NCI-H146 treated with DMSO at 0.1 percent for 48 hours (cell line): Measurements from ENCODE around the gene CAST.

Experiments used
- DNase-seq: peaks from one replicate; lab custom pipeline; 2025; ENCODE audit not compliant: unreplicated experiment; lab: John Stamatoyannopoulos, UW

CAST gene

DNA sequence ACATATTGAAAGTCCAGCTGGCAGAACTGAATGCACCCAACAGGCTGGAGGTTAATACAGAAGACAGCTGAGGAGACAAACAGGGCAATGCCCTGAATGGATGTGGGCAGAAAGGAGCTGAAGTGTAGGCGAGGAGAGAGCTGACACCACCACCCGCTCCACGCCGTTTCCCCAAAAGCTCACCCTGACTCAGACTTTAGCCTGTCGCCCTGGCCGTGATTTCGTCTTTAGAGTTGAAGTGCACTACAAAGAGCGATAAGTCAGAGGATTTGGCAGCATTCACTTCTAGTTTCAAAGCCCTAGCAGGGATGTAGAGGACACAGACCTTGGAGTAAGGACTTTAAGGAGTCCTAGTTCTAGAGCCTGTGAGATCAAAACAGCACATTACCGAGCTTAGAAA, 147.7 kb downstream of the CAST start:
- DNase-seq: no peak

DNA sequence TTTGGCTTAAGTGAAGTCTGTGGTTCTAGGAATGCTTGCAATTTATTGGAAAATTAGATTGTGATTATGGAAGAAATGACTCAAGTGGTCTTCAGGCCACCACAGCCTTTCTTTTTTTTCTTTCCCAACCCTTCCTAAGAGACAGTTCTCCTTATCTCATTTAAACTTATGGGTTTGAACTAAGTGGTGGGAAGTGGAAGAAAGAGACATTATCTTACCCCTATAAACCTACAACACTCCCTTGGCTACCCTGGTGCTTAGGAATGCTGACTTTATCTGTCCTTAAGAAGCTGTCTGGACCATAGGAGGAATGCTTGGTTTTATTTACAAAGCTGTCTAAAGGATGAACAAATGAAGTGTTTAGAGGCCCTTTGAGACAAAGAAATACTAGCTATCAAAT, 150.7 kb downstream of the CAST start:
- DNase-seq: no peak

DNA sequence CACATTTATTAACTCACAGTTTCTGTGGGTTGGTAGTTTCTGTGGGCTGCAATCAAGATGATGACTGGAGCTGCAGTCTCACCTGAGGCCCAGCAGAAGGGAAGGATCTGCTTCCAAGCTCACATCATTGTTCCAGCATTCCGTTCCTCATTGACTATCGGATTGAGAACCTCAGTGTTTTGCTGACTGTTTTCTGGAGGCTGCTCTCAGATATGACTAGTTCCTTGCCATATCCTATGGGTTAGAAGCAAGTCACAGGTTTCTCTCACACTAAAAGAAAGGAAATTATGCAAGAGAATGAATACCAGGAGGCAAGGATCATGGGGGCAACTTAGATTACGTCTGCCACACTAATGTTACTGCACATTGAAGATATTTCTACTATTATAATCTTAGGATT, 151.9 kb downstream of the CAST start:
- no peak for DNase-seq

DNA sequence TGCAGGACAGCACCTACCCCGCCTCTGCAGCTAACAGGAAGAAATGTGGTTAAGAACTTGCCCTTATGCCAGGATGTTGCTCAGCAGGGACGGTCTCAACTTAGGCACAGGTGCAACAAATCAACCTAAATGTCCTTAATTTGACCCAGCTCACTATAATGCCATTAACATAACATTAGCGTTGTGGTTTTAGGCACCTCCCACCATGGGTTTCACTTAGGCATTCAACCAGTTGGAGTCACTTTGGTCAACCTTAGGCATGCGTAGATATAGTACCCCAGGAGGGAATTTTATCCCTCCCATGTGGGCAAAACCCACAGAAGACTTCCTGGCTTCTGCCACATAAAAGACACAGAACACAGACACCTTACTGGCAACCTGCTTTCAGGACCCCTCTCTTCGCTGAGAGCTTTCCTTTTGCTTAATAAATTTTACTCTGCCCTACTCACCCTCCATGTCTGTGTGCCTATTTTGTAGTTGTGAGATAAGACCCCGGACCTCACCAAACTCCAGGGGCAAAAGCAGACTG, 154.3 kb downstream of the CAST start:
- DNase-seq: no peak

DNA sequence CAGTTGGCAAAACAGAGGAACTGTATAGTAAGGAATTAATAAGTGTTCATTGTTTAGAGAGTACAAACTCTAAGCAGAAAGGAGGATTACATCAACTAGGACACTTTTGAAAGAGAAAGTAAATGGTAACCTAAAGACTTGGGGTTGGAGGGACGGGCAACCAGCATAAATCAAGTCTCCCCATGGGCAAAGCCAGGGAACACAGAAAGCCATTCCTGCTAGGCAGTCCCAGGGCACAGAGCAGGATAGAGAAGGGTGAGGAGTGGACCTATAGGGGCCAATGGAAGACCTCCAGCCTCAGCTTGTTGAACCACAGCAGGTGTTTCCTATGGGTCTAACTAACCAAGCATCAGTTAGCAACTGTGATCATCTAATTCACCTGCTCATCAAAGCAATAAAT, 154.8 kb downstream of the CAST start:
- no peak for DNase-seq

DNA sequence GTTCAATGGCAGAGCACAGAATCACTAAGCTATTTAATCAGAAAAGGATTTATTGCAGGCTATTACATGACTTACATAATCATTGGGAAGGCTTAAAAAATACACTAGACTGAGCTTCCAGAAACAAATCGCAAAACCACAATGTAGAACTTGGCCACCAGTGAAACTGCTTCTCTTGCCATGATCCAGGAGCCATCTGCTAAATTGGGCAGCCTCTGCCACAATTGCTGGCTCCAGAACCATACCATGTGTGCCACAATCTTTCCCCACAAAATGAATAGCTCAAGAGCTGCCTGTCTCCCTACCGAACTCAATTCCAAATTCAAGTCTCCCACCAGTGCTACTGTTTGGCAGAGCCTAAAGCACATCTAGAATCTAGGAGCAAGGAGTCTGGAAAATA, 155.3 kb downstream of the CAST start:
- DNase-seq: no peak

DNA sequence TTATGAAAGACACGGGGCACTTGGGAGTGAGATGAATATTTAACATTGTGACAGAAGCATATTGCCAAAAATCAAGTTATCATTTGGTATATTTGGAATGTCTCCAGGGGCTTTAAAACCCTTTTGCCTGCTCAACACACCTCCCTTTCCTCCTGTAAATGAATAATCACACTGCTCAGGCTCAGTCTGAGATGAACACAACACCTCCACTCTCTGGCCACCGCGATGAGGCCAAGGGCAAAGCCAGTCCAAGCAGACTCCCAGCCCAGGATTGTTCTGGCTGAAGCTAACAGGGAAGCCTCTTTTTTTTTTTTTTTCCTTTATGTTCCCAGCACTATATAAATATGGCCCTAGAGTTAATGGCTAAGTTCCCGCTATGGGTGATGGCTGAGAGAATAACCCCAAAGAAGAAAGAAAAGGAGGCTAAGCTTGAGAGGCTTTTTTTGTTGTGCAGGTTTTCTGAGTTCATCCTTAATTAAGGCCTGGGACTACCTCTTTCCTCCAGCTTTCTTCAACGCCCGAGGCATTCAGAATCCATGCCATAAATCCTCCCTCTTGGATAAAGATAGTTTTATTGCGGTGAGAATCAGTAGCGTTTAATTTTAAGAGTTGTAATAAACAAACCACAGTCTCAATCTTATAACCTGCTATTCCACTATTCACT, 156.1 kb downstream of the CAST start:
- no peak for DNase-seq

DNA sequence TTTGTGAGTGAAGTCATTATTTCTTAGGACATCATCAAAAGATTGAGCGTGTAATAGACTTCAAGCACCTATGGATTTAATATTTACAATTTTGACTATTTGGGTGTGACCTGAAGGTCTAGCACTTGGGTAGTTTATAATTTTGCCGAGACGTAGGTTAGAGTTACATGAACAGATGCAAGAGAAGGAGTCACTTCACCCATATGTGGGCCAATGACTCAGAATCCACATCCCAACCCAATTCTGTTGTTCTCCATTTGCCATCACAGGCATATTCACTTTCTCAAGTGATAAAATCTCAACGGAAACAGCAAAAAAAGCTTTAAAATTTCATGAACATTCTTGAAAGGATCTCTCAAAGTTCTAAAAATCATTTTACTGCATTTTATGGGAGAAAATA, 157.6 kb downstream of the CAST start:
- no peak for DNase-seq

DNA sequence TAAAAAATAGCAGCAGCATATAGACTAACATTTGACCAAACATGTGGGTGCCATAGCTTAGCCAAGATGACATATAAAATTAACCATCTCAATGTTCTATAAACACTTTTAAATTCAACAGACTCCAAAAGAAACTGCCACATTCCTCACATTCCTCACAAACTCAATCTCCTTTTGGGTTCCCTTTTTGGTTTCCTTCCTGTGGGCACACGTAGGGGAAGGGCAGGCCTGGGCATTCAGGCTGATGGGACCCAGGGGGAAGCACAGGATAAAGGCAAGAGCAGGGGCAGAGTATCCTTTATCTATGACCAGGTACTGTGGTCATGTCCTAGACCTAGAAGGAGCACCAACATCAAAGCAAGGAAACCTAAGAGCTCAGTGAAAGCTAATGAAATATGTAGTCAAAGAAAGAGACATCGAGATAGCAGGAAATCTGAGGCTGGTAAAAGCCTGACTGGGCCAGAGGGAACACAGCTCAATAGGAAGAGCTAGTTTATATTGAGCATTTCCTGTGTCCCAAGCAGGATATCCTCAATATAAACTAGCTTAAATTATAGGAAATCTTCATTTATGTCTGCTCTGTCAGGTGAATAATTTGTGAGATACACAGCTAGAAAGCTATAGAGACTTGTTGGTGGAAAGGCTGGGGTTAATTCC, 159.2 kb downstream of the CAST start:
- DNase-seq: no peak

DNA sequence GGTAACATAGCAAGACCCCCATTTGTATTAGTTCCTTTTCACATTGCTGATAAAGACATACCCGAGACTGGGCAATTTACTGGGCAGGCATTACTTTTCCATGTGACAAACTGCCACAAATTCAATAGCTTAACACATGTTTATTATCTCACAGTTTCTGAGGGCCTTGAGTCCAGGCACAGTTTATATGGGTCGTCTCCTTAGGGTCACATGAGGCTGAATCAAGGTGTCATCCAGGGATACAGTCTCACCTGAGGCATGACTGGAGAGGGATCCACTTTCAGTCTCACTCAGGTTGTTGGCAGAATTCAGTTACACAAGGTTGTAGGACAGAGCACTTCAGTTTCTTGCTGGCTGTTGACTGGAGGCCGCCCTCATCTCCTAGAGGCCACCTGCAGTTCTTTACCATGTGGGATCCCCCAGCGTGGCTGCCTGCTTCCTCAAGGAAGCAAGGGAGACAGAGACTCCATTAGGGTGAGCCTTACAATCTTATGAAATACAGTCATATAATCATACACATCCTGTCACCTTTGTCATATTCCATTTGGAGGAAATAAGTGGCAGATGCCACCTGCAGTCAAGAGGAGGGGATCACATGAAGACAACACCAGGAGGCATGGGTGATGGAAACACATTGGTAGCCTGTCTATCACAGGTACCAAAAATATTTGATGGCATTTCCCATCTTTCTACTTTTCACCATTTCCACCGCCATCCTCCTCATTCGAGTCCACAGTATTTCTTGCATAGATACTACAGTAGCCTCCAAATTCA, 160.7 kb downstream of the CAST start:
- no peak for DNase-seq

DNA sequence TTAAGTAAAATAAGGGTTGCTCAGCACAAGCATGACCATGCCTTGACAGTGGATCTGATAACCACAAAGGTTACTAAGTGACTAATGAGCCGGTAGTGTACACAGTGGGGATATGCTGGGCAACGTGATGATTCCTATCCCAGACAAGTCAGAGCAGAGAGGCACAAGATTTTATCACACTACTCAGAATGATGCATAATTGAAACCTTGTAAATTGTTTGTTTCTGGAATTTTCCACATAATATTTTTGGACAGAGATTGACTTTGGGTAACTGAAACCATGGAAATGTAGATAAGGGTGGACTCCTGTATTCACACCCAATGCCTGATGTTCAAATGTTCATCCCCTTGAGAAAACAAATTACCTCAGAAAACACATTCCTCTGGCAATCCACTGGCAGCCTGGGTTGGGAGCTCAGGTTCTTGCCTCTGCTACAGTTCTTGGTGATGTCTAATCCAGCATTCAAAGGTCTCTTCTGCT, 161.8 kb downstream of the CAST start:
- no peak for DNase-seq
